ENCODE data around the gene WDR91. TPM values are rescaled to one million over a fixed set of nuclear protein-coding genes. Genes with fewer than 3 reads are reported as not detected.

Gene WDR91
- total and polyA plus RNA-seq, 7 experiments from 2014 or later, result 3.5 to 59.2 (median 29.6) TPM

- no peak overlapping the region for H3K27ac ChIP-seq (ENCODE audit: low read depth, low read length)
- intact Hi-C loops (cut with micrococcal nuclease), result loop anchor here in 1 of 2 donors (1.0 kb wide), 1 partner anchor 12 kb away; no protein-coding TSS in a partner anchor
- POLR2A ChIA-PET, result interaction anchor here (1.1 to 3.2 kb wide), 3 partner anchors 11 to 518 kb away, joined by 3 to 28 read pairs (median 10); partner anchors contain the start of genes CYREN and TMEM140
These were observed 52.5 kb downstream of the WDR91 start for GRCh38 chr7:135158874-135159273.

GRCh38 chr7:135158141-135158655 lies 53.1 kb downstream of the WDR91 start:
- H3K4me3 ChIP-seq (ENCODE audit: low read length), result no peak overlapping the region
- no peaks in the 10 kb centered on the region for H3K27me3 ChIP-seq (ENCODE audit: control insufficient read depth in 2 of 2, insufficient read depth in 2 of 2, low read length in 2 of 2)
- Mint-ChIP-seq H3K27me3 (no peaks in the 10 kb centered on the region), H3K36me3 (peaks cover 53 to 94% (median 84%) of the 10 kb centered on the region in 5 donors), H3K4me1 (peaks cover 48 to 71% (median 61%) of the 10 kb centered on the region in 7 donors), H3K4me3 (no peak overlapping the region), H3K27ac (peak overlapping the region in 2 of 9 donors; percentile 14 to 66), H3K9me3 (peaks cover 14 to 60% (median 35%) of the 10 kb centered on the region in 11 donors)
- H3K4me1 ChIP-seq (ENCODE audit: control insufficient read depth in 2 of 2, insufficient read depth in 2 of 2, low read length in 2 of 2), result peaks cover 11 to 24% of the 10 kb centered on the region in 2 donors
- ChIA-PET CTCF (interaction anchor here (0.6 to 1.3 kb wide), 3 partner anchors 10 to 231 kb away, joined by 3 to 5 read pairs (median 3); partner anchors contain the start of genes CYREN and TMEM140), POLR2A (interaction anchor here (1.1 to 3.2 kb wide), 5 partner anchors 8 to 517 kb away, joined by 3 to 28 read pairs (median 8); partner anchors contain the start of genes CYREN and TMEM140)
- H3K27ac ChIP-seq (ENCODE audit: low read depth, low read length), result no peak overlapping the region
- intact Hi-C loops (cut with micrococcal nuclease), result no loop called here
- peaks cover 0 to 38% (median 9%) of the 10 kb centered on the region in 3 experiments for H3K9me3 ChIP-seq (ENCODE audit: control insufficient read depth in 2 of 3, low read length in 3 of 3)
- ATAC-seq (no peak), DNase-seq (no peak)
- peaks cover 0 to 15% (median 0%) of the 10 kb centered on the region in 3 experiments for H3K36me3 ChIP-seq (ENCODE audit: control insufficient read depth in 2 of 3, insufficient read depth in 3 of 3, low read length in 3 of 3)

More at GRCh38 chr7:135158874-135159273, 52.5 kb downstream of the WDR91 start:
- H3K4me3 ChIP-seq (ENCODE audit: low read length), result no peak overlapping the region
- peaks cover 11 to 24% of the 10 kb centered on the region in 2 donors for H3K4me1 ChIP-seq (ENCODE audit: control insufficient read depth in 2 of 2, insufficient read depth in 2 of 2, low read length in 2 of 2)
- CTCF ChIA-PET, result interaction anchor here (0.6 kb wide), 1 partner anchor 231 kb away, joined by 3 read pairs; no protein-coding TSS in a partner anchor
- no peaks in the 10 kb centered on the region for H3K27me3 Mint-ChIP-seq
- ATAC-seq (no peak), DNase-seq (no peak)
- H3K27ac Mint-ChIP-seq, result peak overlapping the region in 6 of 9 donors; percentile 33 to 81 (median 66)
- H3K9me3 ChIP-seq (ENCODE audit: control insufficient read depth in 2 of 3, low read length in 3 of 3), result peaks cover 0 to 38% (median 9%) of the 10 kb centered on the region in 3 experiments
- peaks cover 45 to 66% (median 58%) of the 10 kb centered on the region in 7 donors for H3K4me1 Mint-ChIP-seq
- peaks cover 11 to 53% (median 30%) of the 10 kb centered on the region in 11 donors for H3K9me3 Mint-ChIP-seq
- peaks cover 50 to 89% (median 82%) of the 10 kb centered on the region in 5 donors for H3K36me3 Mint-ChIP-seq
- no peaks in the 10 kb centered on the region for H3K27me3 ChIP-seq (ENCODE audit: control insufficient read depth in 2 of 2, insufficient read depth in 2 of 2, low read length in 2 of 2)
- peaks cover 0 to 19% (median under 1%) of the 10 kb centered on the region in 3 experiments for H3K36me3 ChIP-seq (ENCODE audit: control insufficient read depth in 2 of 3, insufficient read depth in 3 of 3, low read length in 3 of 3)
- peak overlapping the region in 2 of 10 donors; percentile 11 to 46 for H3K4me3 Mint-ChIP-seq

GRCh38 chr7:135156290-135156689 lies 55.0 kb downstream of the WDR91 start:
- peaks cover 46 to 79% (median 69%) of the 10 kb centered on the region in 7 donors for H3K4me1 Mint-ChIP-seq
- no peak overlapping the region for H3K27ac ChIP-seq (ENCODE audit: low read depth, low read length)
- ATAC-seq (no peak), DNase-seq (no peak)
- H3K36me3 ChIP-seq (ENCODE audit: control insufficient read depth in 2 of 3, insufficient read depth in 3 of 3, low read length in 3 of 3), result peaks cover 0 to 7% (median 0%) of the 10 kb centered on the region in 3 experiments
- intact Hi-C loops (cut with micrococcal nuclease), result no loop called here
- peaks cover 17 to 57% (median 34%) of the 10 kb centered on the region in 11 donors for H3K9me3 Mint-ChIP-seq
- ChIA-PET POLR2A (interaction anchor here (3.2 kb wide), 1 partner anchor 8 kb away, joined by 28 read pairs; the partner anchor contains the start of gene TMEM140), CTCF (interaction anchor here (0.7 kb wide), 1 partner anchor 155 kb away, joined by 3 read pairs; no protein-coding TSS in a partner anchor)
- no peak overlapping the region for H3K4me3 Mint-ChIP-seq
- H3K4me3 ChIP-seq (ENCODE audit: low read length), result no peak overlapping the region
- peaks cover 11 to 24% of the 10 kb centered on the region in 2 donors for H3K4me1 ChIP-seq (ENCODE audit: control insufficient read depth in 2 of 2, insufficient read depth in 2 of 2, low read length in 2 of 2)
- H3K36me3 Mint-ChIP-seq, result peaks cover 50 to 94% (median 83%) of the 10 kb centered on the region in 5 donors
- H3K27me3 Mint-ChIP-seq, result no peaks in the 10 kb centered on the region
- H3K9me3 ChIP-seq (ENCODE audit: control insufficient read depth in 2 of 3, low read length in 3 of 3), result peaks cover 0 to 27% (median 9%) of the 10 kb centered on the region in 3 experiments
- H3K27ac Mint-ChIP-seq, result peak overlapping the region in 2 of 9 donors; percentile 37 to 68
- H3K27me3 ChIP-seq (ENCODE audit: control insufficient read depth in 2 of 2, insufficient read depth in 2 of 2, low read length in 2 of 2), result no peaks in the 10 kb centered on the region

- Histone ChIP-seq H3K27ac (ENCODE audit: low read depth, low read length) (no peak overlapping the region), H3K36me3 (ENCODE audit: control insufficient read depth in 2 of 3, insufficient read depth in 3 of 3, low read length in 3 of 3) (peaks cover 0 to 7% (median 0%) of the 10 kb centered on the region in 3 experiments), H3K27me3 (ENCODE audit: control insufficient read depth in 2 of 2, insufficient read depth in 2 of 2, low read length in 2 of 2) (no peaks in the 10 kb centered on the region), H3K4me3 (ENCODE audit: low read length) (no peak overlapping the region), H3K4me1 (ENCODE audit: control insufficient read depth in 2 of 2, insufficient read depth in 2 of 2, low read length in 2 of 2) (peaks cover 20 to 23% of the 10 kb centered on the region in 2 donors), H3K9me3 (ENCODE audit: control insufficient read depth in 2 of 3, low read length in 3 of 3) (peaks cover 0 to 27% (median 9%) of the 10 kb centered on the region in 3 experiments)
- H3K27me3 Mint-ChIP-seq, result no peaks in the 10 kb centered on the region
- H3K4me1 Mint-ChIP-seq, result peaks cover 46 to 79% (median 71%) of the 10 kb centered on the region in 7 donors
- DNase-seq, result no peak
- CTCF ChIA-PET, result no interaction called here
- peak overlapping the region in 1 of 9 donors; percentile 62 for H3K27ac Mint-ChIP-seq
- ATAC-seq, result no peak
- intact Hi-C loops (cut with micrococcal nuclease), result no loop called here
- POLR2A ChIA-PET, result no interaction called here
- peak overlapping the region in 4 of 10 donors; percentile 2 to 47 (median 20) for H3K4me3 Mint-ChIP-seq
- H3K36me3 Mint-ChIP-seq, result peaks cover 45 to 94% (median 75%) of the 10 kb centered on the region in 5 donors
- peaks cover 17 to 57% (median 34%) of the 10 kb centered on the region in 11 donors for H3K9me3 Mint-ChIP-seq
These were observed 56.6 kb downstream of the WDR91 start for GRCh38 chr7:135154734-135155133.

GRCh38 chr7:135152442-135152841 lies 58.9 kb downstream of the WDR91 start:
- Histone ChIP-seq H3K4me3 (ENCODE audit: low read length) (no peak overlapping the region), H3K27ac (ENCODE audit: low read depth, low read length) (no peak overlapping the region), H3K9me3 (ENCODE audit: control insufficient read depth in 2 of 3, low read length in 3 of 3) (peaks cover 0 to 27% (median 9%) of the 10 kb centered on the region in 3 experiments), H3K4me1 (ENCODE audit: control insufficient read depth in 2 of 2, insufficient read depth in 2 of 2, low read length in 2 of 2) (peaks cover 17 to 22% of the 10 kb centered on the region in 2 donors), H3K36me3 (ENCODE audit: control insufficient read depth in 2 of 3, insufficient read depth in 3 of 3, low read length in 3 of 3) (peaks cover 0 to 7% (median 0%) of the 10 kb centered on the region in 3 experiments), H3K27me3 (ENCODE audit: control insufficient read depth in 2 of 2, insufficient read depth in 2 of 2, low read length in 2 of 2) (no peaks in the 10 kb centered on the region)
- Mint-ChIP-seq H3K9me3 (peaks cover 17 to 49% (median 32%) of the 10 kb centered on the region in 11 donors), H3K36me3 (peaks cover 38 to 81% (median 61%) of the 10 kb centered on the region in 5 donors), H3K4me3 (peak overlapping the region in 4 of 10 donors; percentile 3 to 42 (median 22)), H3K4me1 (peaks cover 46 to 74% (median 69%) of the 10 kb centered on the region in 7 donors), H3K27me3 (no peaks in the 10 kb centered on the region), H3K27ac (peak overlapping the region in 2 of 9 donors; percentile 40 to 41)
- no peak for DNase-seq
- POLR2A ChIA-PET, result interaction anchor here (8.4 kb wide), 1 partner anchor 13 kb away, joined by 183 read pairs; the partner anchor contains the start of gene CYREN
- intact Hi-C loops (cut with micrococcal nuclease), result no loop called here
- ATAC-seq, result no peak
- CTCF ChIA-PET, result no interaction called here

GRCh38 chr7:135151533-135151932 lies 59.8 kb downstream of the WDR91 start:
- ChIA-PET POLR2A (interaction anchor here (0.9 to 8.4 kb wide), 3 partner anchors 14 to 165 kb away, joined by 4 to 183 read pairs (median 10); partner anchors contain the start of genes AGBL3 and CYREN), CTCF (interaction anchor here (1.3 kb wide), 1 partner anchor 165 kb away, joined by 5 read pairs; the partner anchor contains the start of gene AGBL3)
- Histone ChIP-seq H3K9me3 (ENCODE audit: control insufficient read depth in 2 of 3, low read length in 3 of 3) (peaks cover 0 to 19% (median 9%) of the 10 kb centered on the region in 3 experiments), H3K4me3 (ENCODE audit: low read length) (no peak overlapping the region), H3K27ac (ENCODE audit: low read depth, low read length) (no peak overlapping the region), H3K27me3 (ENCODE audit: control insufficient read depth in 2 of 2, insufficient read depth in 2 of 2, low read length in 2 of 2) (no peaks in the 10 kb centered on the region), H3K4me1 (ENCODE audit: control insufficient read depth in 2 of 2, insufficient read depth in 2 of 2, low read length in 2 of 2) (peaks cover 24% of the 10 kb centered on the region in 2 donors), H3K36me3 (ENCODE audit: control insufficient read depth in 2 of 3, insufficient read depth in 3 of 3, low read length in 3 of 3) (peaks cover 0 to 4% (median 0%) of the 10 kb centered on the region in 3 experiments)
- peaks cover 43 to 74% (median 71%) of the 10 kb centered on the region in 7 donors for H3K4me1 Mint-ChIP-seq
- no peak for DNase-seq
- peak; percentile 59 for ATAC-seq
- no peaks in the 10 kb centered on the region for H3K27me3 Mint-ChIP-seq
- H3K36me3 Mint-ChIP-seq, result peaks cover 29 to 72% (median 54%) of the 10 kb centered on the region in 5 donors
- peak overlapping the region; percentile 3 to 95 (median 69) for H3K4me3 Mint-ChIP-seq
- intact Hi-C loops (cut with micrococcal nuclease), result no loop called here
- peaks cover 11 to 42% (median 27%) of the 10 kb centered on the region in 11 donors for H3K9me3 Mint-ChIP-seq
- peak overlapping the region; percentile 67 to 99 (median 78) for H3K27ac Mint-ChIP-seq
